HFF-Myc (cell line): ENCODE results near the gene GPR89B.
"Not testable (repeated sequence)": the region's sequence is repeated elsewhere in the genome, so short reads cannot be mapped to it uniquely, and the experiment has no call there.

Experiments used
- DNase-seq: peaks from one replicate; pipeline ENCODE4 v3.0.0-alpha.2; 2011; ENCODE audit warnings: low read depth; ENCODE audit errors: extremely low read depth
- H3K4me3 ChIP-seq: replicated peaks from 2 replicates; pipeline ENCODE4 v1.5.1; 2011; ENCODE audit warnings: low read depth, mild to moderate bottlenecking, control low read depth, low read length
- TF ChIP-seq, protein P1 (sequence below): IDR thresholded peaks from 2 replicates; pipeline ENCODE4 v1.5.1; 2012; ENCODE audit warnings: mild to moderate bottlenecking, low read depth, low read length, control low read depth; ENCODE audit errors: missing control alignments

The GPR89B gene

DNA sequence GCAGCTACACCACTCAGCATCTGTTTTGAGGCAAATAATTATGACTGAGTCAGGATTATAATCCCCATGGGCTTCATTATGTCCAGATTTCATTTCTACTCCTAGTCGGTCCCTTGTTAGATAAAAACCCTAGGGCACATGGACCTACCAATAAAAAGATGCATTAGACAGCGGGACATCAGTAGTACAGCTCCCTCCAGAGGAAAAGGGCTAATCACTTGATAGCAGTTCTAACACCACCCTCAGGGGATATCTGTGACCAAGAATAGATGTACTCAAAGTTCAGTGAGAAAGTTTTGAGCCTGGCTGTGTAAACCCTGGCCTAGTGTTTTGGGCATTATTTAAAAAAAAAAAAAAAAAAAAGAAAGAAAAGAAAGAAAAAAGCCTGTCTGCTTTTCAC lies 15.7 kb upstream of the GPR89B start:
- TF ChIP-seq, protein P1, sequence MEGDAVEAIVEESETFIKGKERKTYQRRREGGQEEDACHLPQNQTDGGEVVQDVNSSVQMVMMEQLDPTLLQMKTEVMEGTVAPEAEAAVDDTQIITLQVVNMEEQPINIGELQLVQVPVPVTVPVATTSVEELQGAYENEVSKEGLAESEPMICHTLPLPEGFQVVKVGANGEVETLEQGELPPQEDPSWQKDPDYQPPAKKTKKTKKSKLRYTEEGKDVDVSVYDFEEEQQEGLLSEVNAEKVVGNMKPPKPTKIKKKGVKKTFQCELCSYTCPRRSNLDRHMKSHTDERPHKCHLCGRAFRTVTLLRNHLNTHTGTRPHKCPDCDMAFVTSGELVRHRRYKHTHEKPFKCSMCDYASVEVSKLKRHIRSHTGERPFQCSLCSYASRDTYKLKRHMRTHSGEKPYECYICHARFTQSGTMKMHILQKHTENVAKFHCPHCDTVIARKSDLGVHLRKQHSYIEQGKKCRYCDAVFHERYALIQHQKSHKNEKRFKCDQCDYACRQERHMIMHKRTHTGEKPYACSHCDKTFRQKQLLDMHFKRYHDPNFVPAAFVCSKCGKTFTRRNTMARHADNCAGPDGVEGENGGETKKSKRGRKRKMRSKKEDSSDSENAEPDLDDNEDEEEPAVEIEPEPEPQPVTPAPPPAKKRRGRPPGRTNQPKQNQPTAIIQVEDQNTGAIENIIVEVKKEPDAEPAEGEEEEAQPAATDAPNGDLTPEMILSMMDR, result no peak
- DNase-seq, result no peak

DNA sequence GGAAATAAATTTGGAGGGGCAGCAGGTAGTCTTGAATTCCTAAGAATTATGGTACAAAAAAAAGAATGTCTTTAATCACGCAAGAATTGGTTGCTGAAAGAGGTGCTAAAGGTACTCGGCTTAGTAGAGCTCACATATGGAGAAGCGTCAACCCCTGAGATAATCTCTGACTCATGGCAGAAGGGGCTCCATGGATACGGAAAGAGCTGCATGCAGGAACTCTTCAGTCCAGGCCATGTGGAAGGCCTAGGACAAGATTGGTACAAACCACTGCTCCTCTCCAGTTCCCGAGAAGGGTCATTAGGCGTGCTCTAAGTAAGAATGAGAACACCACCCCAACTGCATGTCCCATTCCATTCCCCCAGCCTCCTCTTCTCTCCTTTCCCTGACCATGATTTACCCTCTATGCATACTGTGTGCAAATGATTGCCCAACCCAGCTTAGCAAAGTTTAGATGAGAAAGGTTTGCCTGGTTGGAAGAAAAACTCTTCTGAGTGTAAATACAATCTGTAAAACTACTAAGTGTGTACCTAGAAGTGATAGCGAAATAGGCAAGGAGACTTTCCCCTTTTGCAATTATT lies 14.8 kb upstream of the GPR89B start:
- no peak overlapping the region for H3K4me3 ChIP-seq
- TF ChIP-seq, protein P1, result no peak
- DNase-seq, result no peak

More for the DNA sequence above, 15.7 kb upstream of the GPR89B start:
- H3K4me3 ChIP-seq, result no peak overlapping the region

DNA sequence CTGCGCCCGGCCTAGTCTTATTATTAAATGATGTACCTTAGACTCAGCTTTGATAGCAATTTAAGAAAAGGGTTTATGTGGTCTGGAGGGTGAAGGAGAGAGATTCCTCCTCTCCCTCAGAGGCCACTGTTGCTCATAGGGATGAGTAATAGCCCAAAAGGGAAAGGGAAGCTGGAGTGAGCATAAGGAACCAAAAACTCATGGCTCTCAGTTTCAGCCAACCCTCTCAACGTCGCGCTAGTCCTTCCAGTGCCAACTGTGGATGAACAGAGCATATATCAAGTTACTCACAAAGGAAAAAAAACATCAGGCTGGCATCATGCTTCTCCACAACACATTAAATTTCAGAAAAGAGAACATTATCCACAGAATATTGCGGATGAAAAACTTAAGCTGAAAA lies 8.3 kb upstream of the GPR89B start:
- H3K4me3 ChIP-seq, result no peak overlapping the region
- no peak for DNase-seq
- TF ChIP-seq, protein P1, result no peak

DNA sequence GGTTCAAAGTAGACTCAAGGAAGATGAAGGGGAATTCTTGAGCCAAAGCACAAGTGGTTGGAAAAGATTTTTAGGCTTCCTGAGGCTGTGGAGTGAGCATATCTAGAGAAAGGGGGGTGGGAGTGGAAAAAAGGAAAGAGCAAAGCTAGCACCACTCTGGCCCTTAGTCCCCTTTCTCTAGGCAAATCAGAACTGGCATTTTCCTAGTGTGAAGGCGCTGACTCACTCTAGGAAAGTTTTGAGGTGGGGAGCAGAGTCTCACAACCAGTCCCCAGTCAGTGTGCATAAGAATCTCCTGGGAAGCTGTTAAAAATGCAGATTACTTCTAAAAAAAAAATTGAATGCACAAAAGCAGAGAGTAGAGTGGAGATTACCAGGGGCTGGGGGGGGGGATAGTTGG lies 3.4 kb upstream of the GPR89B start:
- H3K4me3 ChIP-seq, result no peak overlapping the region
- no peak for DNase-seq
- TF ChIP-seq, protein P1, result no peak

DNA sequence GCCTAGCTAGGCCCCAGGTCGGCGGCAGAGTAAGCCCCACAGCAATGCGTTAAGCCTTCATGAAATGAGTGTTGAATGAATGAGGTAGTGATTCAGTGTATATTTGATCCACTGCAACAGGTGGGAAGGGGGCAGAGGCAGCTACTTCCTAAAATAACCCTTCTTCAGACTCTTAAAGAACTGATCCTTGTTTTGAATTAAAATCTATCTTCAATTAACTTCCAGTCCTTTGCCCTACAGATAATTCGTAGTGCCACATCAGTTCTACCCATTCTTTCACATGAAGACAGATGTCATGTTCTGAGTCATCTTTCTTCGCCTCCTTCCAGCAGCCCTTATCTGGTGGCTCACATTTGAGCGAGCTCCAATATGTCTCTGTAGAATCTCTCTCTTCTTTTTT lies 1.0 kb upstream of the GPR89B start:
- H3K4me3 ChIP-seq, DNase-seq: not testable (repeated sequence)

DNA sequence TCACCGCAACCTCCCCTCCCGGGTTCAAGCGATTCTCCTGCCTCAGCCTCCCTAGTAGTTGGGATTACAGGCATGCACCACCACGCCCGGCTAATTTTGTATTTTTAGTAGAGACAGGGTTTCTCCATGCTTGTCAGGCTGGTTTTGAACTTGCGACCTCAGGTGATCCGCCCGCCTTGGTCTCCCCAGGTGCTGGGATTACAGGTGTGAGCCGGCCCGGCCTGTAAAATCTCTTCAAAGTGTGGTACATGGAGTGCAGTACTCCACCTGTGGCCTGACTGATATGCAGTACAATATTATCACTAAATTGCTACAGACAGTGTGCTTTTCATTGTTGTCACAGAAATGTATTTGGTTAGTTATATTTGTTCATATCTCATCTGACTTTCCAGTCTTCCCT lies 531 bp upstream of the GPR89B start:
- H3K4me3 ChIP-seq, DNase-seq: not testable (repeated sequence)

DNA sequence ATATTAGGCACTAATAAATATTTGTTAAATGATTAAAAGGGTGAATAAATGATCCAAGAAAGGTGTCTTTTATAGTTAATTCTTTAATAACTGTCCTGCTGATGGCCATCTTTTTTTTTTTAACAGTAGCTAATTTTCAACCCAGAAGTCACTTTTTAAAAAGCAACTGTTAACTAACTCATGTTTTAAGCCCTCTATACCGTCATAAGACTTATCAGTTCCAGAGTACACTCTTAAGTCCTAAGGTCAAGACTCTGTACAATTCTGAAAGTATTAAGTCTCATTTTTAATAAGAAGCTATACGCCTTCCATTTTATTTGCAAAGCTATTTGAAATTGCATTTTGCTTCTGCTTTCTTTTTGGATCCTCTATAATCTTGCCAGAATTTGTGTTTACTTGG lies 2.9 kb downstream of the GPR89B start:
- DNase-seq, H3K4me3 ChIP-seq: not testable (repeated sequence)

DNA sequence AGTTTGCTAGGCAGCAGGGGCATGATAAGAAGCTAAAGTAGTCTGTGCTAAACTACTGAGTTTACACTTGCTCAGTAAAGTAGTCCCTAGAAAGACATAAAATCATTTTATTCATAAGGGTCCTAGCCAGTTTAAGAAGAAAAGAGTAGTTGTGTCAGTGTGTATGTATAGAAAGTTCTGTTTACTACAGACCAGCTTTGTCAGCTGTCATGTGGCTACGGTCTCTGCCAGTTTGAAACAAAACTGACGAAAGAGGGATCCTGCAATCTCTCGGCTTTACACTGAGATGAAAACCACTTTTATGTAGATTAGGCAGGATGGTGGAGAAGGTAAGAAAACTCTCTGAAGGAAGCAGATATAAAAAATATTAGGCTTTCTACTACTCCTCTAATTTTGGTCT lies 7.1 kb downstream of the GPR89B start:
- H3K4me3 ChIP-seq, DNase-seq: not testable (repeated sequence)

DNA sequence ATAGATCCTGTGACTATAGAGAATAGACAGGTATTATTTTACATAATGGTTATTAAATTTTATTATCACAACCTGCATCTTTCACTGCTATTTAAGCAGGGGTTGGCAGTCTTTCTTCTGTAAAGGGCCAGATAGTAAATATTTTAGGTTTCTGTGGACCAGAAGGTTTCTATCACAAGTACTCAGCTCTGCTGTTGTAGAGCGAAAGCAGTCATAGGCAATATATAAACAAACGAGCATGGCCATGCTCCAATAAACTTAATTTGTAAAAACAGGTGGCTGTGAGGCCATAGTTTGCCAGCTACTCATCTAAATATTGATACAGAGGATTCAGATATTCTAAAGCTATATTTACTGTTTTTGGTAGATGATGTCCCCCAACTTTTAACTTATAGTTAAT lies 12.2 kb downstream of the GPR89B start:
- not testable (repeated sequence) for H3K4me3 ChIP-seq, DNase-seq

DNA sequence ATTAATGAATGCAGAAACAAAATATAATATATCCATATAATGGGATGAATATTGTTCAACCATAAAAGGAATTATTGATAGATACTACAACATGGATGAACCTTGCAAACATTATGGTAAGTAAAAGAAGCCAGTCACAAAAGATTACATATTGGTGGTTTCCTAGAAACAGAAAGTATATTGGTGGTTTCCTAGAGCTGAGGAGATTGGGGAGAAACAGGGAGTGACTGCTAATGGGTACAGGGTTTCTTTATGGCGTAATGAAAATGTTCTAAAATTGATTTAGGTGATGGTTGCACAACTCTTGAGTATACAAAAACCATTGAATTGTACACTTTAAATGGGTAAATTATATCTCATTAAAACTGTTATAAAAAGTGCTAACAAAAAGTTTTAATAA lies 14.3 kb downstream of the GPR89B start:
- not testable (repeated sequence) for H3K4me3 ChIP-seq, DNase-seq

DNA sequence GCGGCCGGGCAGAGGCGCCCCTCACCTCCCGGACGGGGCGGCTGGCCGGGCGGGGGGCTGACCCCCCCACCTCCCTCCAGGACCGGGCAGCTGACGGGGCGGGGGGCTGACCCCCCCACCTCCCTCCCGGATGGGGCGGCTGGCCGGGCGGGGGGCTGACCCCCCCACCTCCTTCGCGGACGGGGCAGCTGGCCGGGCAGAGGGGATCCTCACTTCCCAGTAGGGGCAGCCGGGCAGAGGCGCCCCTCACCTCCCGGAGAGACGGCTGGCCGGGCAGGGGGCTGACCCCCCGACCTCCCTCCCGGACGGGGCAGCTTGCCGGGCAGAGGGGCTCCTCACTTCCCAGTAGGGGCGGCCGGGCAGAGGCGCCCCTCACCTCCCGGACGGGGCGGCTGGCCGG lies 21.3 kb downstream of the GPR89B start:
- DNase-seq, H3K4me3 ChIP-seq: not testable (repeated sequence)

DNA sequence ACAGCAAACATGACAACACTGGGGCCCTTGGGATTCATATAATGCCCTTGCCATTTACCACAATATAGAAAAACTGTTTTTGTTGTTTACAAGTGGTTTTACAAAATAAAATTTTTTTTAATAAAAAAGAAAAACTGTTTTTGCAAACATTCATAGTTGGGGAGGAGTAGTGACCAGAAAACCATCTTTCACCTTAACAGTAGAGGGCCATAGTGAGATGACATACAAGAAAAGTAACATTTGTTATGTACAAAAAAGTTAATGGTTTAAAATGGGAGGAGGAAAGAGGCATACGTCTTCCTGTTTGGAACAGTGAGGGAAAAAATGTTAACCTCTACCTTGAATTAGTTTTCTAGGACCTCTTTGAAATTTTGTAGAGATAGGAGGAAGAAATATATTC lies 30.7 kb downstream of the GPR89B start:
- H3K4me3 ChIP-seq, DNase-seq: not testable (repeated sequence)

DNA sequence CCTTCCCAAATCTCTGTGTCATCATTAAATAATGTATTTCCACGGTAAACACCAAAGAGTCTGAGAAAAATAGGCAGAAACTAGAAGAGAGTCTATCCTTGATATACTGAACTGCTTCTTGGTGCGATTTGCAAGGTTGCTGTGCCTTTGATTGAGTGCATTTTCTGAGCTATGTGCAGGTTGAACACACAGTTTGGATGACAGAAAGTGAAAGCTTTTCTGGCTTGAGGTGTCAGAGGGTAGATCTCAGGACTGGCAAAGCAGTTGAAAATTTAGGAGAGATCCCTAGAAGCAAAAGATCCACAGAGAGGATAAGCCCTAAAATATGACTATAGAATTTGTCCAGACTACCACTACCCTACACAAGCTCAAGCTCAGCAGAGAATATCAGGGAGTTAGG lies 31.5 kb downstream of the GPR89B start:
- not testable (repeated sequence) for H3K4me3 ChIP-seq, DNase-seq

DNA sequence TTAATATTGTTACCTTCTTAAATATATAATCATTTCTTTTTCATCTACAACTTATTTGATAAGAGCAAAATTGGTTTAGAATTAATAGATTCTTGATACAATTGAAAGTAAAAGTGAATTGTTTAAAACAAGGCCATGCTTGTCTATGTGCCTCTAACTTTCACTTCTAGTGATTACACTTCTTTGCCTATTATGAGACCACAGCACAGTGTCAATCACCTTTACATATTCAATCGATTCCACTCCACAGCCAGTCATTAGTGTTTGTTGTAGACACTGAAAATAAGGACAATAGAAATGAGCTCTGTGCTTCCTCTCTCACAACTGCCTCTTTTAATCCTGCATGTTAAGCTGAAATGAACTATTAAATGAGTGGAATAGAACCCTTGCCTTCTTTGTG lies 36.4 kb downstream of the GPR89B start:
- DNase-seq, H3K4me3 ChIP-seq: not testable (repeated sequence)

DNA sequence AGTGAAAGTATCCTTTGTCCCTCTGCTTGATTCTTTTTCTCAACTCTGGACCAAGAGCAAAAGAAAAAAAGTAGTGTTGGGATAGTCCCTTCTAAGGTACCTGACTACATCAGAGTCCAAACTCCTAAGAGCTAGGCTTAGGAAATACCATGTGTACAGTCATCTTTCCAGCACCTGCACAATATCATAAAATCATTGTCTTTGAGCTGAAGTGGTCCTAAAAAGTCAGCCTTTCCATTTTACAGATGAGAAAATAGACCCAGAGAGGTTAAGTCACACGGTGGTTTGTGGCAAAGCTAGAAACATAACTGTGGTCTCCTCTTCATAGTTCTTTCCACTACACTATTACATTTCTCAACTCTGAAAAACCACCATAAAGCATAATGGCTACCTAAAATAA lies 38.4 kb downstream of the GPR89B start:
- H3K4me3 ChIP-seq, DNase-seq: not testable (repeated sequence)
